Hippocampal formation (tissue), 2 donors: ENCODE data around the gene CPOX.
"Not testable (repeated sequence)": the region's sequence is repeated elsewhere in the genome, so short reads cannot be mapped to it uniquely, and the experiment has no call there.

Experiments
- DNase-seq, 2 donors: peaks; one replicate each; lab custom pipeline; 2025; lab: John Stamatoyannopoulos, UW

CPOX gene

DNA sequence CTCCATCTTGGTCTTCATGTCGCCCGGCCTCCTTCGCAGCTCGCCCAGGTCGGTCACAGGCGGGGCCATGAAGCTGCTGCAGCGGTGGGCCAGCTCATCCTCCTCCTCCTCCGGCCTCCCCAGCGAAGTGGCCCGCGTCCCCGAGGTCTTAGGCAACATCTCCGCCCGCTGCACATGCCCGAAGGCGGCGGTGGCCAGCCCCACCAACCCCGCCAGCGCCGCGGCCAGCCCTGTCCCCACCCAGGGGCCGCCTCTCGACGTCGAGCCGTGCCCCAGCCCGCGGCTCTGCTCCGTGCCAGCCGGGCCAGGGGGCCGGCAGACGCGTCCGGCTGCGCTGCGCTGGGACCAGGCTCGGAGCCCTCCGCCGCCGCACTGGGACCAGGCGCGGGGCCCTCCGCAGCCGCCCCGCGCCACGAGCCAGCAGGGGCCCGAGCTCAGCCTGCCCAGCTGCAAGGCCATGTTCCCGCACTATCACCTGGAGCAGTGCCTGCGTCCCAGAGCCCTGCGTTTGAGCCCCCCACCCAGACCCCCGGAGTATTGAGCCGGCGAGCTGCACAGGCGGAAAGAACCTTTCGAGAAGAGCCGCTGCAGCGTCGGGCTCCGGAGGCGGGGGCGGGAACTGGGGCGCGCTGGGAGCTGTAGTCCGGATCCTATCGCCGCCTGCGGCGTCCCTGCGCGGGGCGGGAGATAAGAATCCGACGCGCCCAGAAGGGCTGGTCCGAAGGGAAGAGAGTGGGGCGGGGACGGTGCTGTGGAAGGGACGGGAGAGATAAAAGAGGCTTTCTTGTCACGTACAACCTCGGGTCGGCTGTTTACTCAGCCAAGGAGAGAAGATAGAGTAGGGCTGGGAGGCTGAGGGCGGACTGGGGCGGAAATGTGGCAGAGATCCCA lies at the start of gene CPOX:
Gene CPOX (minus strand): TSS at position 566 of the 891 bp plus-strand sequence. CDS start 107 bp downstream, at position 459.
- DNase-seq = peak; percentile 92 to 95

DNA sequence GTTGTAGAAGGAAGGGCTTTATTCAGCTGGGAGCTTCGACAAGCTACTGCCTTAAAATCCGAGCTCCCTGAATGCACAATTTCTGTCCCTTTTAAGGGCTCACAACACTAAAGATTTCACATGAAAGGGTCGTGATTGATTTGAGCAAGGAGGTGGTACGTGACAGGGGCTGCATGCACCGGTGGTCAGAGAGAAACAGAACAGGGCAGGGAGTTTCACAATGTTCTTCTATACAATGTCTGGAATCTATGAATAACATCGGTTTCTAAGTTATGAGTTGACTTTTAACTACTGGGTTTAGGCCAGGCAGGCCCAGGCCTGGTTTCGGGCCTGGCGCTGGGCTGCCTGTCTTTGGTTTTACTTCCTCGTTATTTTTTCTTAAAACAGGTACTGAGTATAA lies 49.4 kb upstream of the CPOX start:
- not testable (repeated sequence) for DNase-seq

DNA sequence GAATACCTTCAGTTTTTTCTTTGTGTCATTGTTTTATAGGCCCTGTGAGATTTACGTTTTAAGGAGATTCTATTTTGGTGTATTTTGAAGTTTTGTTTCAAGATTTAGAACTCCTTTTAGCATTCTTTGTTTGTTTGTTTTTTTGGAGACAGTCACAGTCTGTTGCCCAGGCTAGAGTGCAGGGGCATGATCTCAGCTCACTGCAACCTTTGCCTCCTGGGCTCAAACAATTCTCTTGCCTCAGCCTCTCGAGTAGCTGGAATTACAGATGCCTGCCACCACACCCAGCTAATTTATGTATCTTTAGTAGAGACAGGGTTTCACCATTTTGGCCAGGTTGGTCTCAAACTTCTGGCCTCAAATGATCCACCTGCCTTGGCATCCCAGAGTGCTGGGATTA lies 48.3 kb upstream of the CPOX start:
- not testable (repeated sequence) for DNase-seq

DNA sequence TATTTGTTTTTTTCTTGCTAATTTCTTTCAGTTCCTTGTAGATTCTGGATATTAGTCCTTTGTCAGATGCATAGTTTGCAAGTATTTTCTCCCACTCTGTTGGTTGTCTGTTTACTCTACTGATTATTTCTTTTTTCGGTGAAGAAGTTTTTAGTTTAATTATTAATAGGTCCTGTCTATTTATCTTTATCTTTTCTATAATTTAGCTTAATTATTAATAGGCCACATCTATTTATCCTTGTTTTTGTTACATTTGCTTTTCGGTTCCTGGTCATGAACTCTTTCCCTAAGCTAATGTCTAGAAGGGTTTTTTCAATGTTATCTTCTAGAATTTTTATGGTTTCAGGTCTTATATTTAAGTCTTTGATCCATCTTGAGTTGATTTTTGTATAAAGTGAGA lies 45.1 kb upstream of the CPOX start:
- not testable (repeated sequence) for DNase-seq

DNA sequence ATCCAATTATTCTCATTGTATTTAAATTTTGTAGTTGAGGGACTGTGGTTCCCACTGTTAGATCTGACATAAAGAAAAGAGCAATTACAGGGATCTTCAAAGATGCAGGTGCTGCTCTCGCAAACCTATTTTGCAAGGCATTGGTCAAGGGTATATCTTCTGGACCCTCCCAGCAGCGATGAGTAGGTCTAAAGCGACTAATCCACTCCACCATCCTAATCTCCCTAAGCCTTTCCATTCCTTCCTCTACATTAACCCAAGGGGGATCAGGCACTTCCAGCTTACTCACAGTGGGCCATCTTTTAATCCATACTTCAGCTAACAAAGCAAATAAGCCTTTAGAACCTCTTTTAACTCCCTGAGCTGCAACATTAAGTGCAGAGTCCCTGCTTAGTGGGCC lies 37.0 kb upstream of the CPOX start:
- no peak for DNase-seq

DNA sequence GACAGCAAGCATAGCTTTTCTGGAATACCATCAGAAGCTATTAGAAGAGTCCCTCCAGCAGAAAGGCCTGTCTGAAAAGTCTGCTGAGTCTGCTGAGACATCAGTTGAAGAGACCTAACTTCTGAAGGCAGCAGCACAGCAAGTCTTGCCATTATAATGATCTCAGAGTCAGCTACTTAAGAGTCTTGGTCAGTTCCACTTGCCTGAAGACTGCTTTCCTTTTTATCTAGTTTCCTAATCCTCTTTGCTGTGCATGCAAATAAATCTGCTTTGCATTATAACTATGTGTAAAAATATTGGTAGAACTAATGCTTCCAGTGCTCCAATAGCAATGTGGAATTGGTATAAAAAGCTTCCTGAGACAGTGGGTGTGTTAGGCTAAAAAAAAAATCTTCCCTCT lies 34.9 kb upstream of the CPOX start:
- DNase-seq = no peak

DNA sequence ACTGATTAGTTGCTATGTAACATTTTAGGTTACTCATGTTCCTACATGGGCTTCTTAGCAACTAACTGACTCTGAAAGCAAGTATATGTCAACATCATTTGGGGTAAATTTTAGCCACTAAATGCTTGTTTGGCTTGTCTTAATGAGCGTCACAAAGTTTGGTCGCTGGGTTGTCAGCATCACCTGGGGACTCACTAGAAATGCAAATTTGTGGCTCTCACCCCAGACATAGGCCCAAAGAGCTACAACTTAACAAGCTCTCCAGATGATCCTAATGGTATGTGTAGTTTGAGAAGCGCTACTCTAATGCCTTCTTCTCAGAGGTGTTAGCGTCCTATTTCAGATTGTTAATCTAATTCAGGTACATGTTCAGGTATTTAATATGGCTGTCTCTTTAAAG lies 32.7 kb upstream of the CPOX start:
- no peak for DNase-seq

DNA sequence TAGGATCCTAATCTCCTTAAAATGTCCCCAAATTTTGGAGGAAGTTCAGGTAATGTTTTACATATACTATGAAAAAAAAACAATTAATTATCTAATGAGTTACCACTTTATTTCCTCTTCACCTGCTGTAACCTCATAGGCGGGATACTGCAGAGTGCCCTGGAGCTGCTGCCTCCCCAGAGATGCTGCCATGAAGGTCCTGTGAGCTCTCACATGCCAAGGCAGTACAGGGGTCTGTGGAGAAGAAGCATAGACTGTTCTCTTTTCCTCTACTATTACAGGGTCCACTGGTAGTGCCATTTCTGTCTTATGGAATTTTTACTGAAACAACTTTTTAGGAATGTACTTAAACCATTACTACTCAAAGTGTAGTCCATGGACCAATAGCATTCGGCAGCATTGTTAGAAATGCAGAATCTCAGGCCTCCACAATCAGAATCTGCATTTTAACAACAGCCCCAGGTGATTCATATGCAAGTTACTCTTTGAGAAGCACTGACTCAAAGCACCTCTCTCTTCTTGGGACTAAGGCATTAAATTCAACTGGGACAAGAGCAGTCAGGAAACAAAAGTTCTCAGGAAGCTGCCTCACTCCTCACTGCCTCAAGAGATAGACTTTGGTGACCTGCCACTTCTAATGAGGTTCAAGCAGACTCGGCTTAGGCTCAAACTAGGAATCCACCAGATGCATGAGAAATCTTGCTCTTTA lies 30.3 kb upstream of the CPOX start:
- no peak for DNase-seq

DNA sequence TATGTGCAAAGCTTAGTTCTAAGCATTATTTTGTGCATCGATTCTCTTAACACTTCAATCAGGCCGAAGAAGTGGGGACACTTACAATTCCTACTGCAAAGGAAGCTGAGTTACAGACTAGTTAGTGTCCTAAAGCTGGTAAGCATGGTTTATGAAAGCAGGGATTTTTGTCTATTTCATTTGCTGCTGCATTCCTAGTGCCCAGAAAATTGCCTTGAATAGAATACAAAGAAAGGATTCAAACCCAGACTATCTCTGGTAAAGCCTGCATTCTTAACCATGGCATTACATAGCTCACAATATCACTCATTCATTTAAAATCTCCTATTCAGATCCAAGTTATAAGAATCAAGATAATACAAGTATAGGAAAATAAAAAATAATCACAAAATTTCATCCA lies 24.4 kb upstream of the CPOX start:
- DNase-seq = no peak

DNA sequence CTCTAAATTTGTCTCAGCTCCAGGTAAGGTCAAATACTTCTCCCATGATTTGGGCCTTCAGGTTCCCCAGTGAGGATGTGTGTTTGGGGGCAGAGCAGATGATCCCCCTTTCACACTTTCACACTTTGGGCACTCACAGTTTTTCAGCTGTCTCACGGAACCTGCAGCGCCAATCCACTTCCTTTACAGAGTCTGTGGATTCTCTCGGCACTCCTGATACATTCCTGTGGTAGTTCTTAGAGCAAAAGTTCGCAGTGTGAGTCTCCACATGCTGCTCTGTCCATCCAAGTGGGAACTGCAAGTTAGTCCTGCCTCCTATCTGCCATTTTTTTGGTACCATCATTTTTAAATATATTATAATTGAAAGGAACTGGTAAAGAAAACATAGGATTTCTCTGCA lies 20.2 kb upstream of the CPOX start:
- no peak for DNase-seq

DNA sequence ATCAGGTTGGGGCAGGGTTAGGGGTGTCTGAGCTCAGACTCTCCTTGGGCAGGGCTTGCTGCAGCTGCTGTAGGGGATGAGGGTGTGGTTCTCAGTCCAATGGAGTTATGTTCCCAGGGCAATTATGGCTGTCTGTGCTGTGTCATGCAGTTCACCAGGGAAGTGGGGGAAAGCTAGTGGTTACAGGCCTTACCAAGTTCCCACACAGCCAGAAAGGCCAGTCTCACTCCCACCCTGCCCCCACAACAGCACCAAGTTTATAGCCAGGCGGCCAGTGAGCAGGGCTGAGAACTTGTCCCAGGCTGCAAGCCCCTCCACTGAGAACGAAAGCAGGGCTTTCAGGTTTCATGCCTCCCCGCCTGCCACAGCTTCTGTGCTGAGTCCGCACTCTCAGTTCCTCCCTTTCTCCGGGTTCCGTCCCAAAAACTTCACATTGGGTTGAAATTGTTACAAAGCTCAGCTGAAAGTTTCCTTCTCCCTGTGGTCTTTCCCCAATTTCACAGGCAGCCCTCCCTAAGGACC lies 19.6 kb upstream of the CPOX start:
- DNase-seq = peak in 1 of 2 donors; percentile 21

DNA sequence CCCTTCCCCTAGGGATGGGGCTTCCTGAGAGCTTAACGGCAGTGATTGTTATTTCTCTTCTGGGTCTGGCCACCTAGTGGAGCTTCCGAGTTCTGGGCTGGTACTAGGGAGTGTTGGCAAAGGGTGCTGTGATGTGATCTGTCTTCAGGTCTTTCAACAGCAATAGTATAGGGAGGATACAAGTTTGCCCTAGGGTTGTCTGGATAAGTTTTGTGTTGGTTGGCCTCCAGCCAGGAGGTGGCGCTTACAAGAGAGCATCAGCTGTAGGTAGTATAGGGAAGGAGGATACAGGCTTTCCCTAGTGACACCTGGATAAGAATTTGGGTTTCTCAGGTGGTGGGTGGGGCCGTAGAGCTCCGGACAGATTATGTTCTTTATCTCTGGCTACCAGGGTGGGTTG lies 19.2 kb upstream of the CPOX start:
- no peak for DNase-seq

DNA sequence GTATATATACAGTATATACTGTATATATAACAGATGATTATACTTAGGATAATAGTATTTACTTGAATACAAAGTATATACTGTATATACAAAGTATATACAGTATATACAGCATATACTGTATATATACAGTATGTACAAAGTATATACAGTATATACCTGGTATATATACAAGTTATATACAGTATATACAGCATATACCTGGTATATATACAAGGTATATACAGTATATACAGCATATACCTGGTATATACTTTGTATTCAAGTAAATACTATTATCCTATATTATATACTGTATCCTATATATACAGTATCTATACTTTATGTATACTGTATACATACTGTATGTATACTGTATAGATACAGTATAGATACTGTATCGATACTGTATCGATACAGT lies 14.6 kb upstream of the CPOX start:
- DNase-seq = no peak

DNA sequence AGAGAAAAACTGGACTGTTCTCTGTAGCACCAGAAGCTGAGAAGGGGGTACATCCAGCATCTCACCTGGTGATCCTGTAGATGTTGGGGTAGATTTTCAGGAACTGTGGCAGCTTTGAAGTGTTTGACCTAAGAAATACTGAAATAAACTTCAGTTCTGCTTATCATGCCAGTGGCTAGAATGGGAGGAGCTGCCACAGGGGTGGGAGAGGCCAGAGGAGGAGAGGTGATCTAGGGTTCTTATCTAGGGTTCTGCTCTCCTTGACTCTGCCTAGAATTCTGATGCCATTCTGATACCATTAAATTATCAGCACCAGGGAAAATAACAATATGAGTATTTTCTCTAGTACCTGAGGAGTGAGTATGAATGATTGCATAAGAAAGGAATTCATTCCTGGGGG lies 10.2 kb upstream of the CPOX start:
- DNase-seq = no peak

DNA sequence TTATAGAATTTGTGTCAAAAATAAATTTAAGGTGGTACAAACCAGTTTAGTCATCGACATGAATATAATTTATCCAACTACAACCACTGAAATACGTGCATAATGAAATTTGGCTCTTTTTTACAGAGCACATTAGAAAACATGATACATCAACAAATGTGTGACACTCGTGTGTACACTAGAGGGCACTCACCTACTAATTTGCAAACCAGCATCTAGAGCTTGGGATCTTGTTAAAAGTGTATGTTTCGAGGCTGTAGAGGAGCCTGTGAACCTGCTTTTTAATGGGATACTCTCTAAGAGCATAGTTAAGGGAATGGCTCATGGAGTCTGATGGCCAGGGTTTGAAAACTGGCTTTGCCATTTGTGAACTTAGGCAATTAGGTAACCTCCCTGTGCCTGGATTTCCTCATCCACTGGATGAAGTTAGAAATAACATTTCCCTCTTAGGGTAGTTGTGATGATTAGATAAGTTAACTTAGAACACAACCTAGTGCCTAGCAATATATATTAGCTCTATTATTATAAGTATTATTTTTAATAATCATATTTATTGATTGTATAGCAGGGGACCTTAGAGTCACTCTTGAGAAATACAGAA lies 8.8 kb upstream of the CPOX start:
- peak; percentile 19 to 74 for DNase-seq

DNA sequence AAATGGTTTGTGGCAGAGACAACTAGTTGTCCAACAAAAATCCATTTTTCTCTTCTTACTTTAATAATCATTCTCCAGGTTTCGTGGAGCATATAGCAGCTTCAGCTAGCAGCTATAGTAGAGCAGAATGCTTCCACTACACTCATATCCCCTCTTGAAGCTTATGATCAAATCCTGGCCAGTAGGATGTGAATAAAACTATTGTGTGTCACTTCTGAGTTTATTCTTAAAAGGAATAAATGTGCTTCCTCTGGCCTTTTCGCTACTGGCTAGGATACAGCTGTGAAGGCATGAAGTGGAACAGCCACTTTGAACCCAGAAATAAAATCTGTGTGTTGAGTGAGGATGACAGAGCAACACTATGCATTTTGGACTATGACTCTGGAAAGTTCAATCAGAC lies 7.8 kb upstream of the CPOX start:
- no peak for DNase-seq

DNA sequence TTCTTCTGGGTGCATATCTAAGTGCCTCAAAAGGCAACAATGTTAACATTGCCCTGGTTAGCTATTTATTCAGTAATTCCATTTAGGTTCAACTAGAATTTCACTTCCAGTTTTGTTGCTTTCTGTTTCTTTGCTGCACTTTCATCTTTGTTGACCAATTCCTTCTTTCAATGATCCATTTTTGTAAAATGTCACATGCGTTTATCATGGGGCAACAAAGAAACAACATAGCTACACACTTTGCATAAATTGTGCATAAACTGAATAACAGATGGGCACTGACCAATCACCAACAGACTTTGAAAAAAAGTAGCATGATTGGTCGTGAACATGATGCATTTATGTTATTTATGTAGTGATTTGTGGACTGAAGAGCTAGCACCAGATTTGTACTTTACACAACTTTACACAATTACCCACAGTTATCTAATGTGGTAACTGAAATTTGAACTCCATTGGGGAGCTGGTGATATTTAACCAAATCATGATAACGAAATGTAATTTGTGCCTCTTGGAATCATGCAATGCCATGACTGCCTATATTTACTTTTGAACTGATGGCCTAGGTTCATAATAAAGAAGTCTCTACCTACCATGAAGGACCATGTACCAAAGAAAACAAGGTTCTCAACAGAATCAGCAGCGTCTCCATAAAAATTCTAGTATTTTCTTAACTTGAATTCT lies 7.1 kb upstream of the CPOX start:
- DNase-seq = no peak

DNA sequence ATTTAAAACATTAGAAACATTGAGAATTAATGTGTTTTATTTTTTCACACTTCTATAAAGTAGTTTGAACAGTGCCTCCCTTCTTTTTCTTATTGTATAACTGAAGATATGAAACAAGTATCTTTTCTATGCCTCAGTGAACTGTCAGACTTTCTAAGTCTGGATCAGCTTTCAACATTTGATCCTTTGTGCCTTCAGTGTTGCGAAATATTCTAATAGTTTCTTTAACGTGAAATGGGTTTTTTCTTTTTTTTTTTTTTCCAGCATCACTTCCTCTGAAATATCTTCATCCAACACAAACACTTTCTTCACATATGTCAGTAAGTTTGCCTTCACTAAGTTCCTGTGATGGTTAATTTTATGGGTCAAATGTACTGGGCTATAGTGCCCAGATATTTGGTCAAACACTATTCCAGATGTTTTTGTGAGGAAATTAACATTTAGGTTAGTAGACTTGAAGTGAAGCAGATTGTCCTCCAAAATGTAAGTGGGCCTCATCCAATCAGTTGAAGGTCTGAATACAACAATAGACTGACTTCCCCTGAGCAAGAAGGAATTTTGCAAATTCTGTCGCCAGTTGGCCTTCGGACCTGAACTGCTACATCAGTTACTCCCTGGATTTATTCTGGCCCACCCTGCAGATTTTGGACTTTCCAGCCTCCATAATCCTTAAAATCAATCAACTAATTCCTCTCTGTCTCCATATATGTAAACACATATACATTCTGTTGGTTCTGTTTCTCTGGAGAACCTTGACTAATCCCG lies 6.4 kb upstream of the CPOX start:
- DNase-seq = no peak

DNA sequence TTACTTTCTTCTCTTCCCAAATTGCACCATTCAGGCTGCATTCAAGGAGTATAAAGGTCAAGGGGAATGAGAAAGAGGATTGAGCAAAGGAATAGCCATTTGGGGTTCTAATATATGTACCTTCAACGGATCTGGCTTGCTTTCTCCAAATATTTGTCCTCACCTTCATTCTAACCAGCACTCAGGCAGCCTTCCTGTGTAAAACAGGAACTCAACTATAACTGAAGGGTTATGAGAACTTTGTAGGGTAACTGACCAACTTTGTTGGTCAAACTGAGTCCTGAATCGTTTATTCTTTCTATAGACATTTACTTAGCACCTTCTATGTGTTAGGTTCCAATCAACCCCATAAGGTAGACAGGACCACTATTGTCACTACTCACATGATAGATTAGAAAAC lies 5.1 kb upstream of the CPOX start:
- DNase-seq = no peak

DNA sequence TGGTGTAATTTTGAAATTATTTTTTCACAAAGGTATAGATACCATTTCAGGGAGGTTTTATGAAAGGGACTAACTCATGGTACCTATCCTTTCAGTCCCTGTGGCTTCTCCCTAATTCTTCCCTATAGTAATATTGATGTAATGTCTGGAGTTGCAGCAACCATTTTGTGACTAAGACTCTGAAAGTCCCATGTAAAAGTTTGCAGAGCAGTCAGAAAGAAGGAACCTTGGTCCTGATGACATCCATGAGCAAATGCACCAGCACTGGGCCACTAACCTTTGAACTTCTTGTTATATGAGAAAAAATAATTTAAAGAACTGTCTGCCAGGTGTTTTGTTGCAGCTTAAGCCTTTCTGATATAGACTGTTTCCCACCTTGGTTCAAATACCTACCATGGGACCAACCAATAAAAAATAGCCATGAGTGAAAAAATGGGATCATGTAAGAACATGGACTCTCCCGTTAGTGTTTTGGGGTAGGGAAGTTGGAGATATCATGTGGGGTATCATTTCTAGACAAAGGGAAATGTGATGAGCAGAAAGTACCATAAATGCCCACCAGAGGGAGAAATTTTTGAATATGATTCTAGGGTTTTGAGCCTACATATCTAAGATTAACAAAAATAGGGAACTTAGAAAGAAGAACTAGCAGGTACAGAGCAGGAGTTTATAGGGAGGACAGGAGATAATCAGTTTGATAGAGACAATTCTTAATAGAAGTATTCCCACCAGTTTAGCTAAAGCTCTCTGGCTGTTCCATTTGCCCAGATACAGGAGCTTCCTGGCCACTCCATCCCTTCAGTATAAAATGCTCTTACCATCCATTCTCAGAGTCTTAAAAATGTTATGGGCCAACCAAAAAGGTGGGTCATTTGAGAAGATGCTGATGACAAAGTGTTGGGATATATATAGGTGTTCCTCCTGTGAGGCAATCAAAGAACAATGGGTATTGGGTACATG lies 3.4 kb upstream of the CPOX start:
- no peak for DNase-seq
